IMR-90 (cell line): Measurements from ENCODE around the gene TTC28. TPM values are rescaled to one million over a fixed set of nuclear protein-coding genes. Genes with fewer than 3 reads are reported as not detected.

Experiments
- ATAC-seq: fragments of 200-7000 bp; cut with Tn5 transposase; 2 replicates; pipeline ENCODE4 v1.9.1; 2020; ENCODE audit warnings: low read depth, mild to moderate bottlenecking, moderate library complexity
- BruUV-seq: library from RNA; stranded (reverse); fragments of 400-500 nt; replicated peaks from 2 replicates; lab custom pipeline; 2021; lab: Mats Ljungman, UMichigan
- CTCF ChIA-PET: fragments of 300-600 bp; formaldehyde crosslinking; extraction: SDS; loops from one replicate; lab custom pipeline; 2021; ENCODE audit warnings: antibody characterized with exemption; lab: Yijun Ruan, JAX
- POLR2A ChIA-PET: fragments of 300-600 bp; sonication (Branson Sonifier 250); formaldehyde crosslinking; loops from one replicate; lab custom pipeline; 2022; ENCODE audit warnings: antibody characterized with exemption; ENCODE audit not compliant: unreplicated experiment; lab: Charles Lee
- DNase-seq: peaks from one replicate; pipeline ENCODE4 v3.0.0; 2013
- H2AFZ ChIP-seq: replicated peaks from 2 replicates; pipeline ENCODE3; 2013; ENCODE audit warnings: low read length, mild to moderate bottlenecking; ENCODE audit not compliant: poor library complexity
- H2AK5ac ChIP-seq: 2 replicates; pipeline ENCODE4 v1.6.1; 2013; ENCODE audit warnings: low read depth, low read length, inconsistent platforms
- H2AK9ac ChIP-seq: replicated peaks from 2 replicates; pipeline ENCODE3; 2013; ENCODE audit warnings: mild to moderate bottlenecking, low read depth, low read length, moderate library complexity; ENCODE audit not compliant: poor library complexity
- H2BK120ac ChIP-seq: 2 replicates; pipeline ENCODE4 v1.6.1; 2013; ENCODE audit warnings: low read depth, low read length, inconsistent platforms
- H2BK15ac ChIP-seq: 3 replicates; pipeline ENCODE4 v1.6.1; 2013; ENCODE audit warnings: low read depth, low read length, inconsistent platforms
- H2BK20ac ChIP-seq: 2 replicates; pipeline ENCODE4 v1.6.1; 2013; ENCODE audit warnings: low read depth, mild to moderate bottlenecking, inconsistent platforms, low read length, moderate library complexity
- H2BK5ac ChIP-seq: 2 replicates; pipeline ENCODE4 v1.6.1; 2013; ENCODE audit warnings: mild to moderate bottlenecking, low read depth, low read length, inconsistent platforms; ENCODE audit not compliant: poor library complexity, severe bottlenecking
- H3K14ac ChIP-seq: replicated peaks from 2 replicates; pipeline ENCODE4 v1.6.1; 2013; ENCODE audit warnings: low read depth, low read length, inconsistent platforms
- H3K18ac ChIP-seq: 2 replicates; pipeline ENCODE4 v1.6.1; 2013; ENCODE audit warnings: low read depth, low read length, control low read depth
- H3K23ac ChIP-seq: 2 replicates; pipeline ENCODE4 v1.6.1; 2013; ENCODE audit warnings: low read depth, low read length, inconsistent platforms
- H3K27ac ChIP-seq: 2 replicates; pipeline ENCODE4 v1.5.1; 2013; ENCODE audit warnings: mild to moderate bottlenecking, control low read depth, low read length; ENCODE audit not compliant: insufficient read depth
- H3K27me3 ChIP-seq: 2 replicates; pipeline ENCODE4 v1.6.1; 2013; ENCODE audit warnings: low read length; ENCODE audit not compliant: control insufficient read depth, insufficient read depth
- H3K36me3 ChIP-seq: 2 replicates; pipeline ENCODE4 v1.6.1; 2013; ENCODE audit warnings: low read length, mixed read lengths; ENCODE audit not compliant: control insufficient read depth, insufficient read depth
- H3K4ac ChIP-seq: 2 replicates; pipeline ENCODE4 v1.6.1; 2013; ENCODE audit warnings: low read depth, low read length, inconsistent platforms
- H3K4me1 ChIP-seq: 2 replicates; pipeline ENCODE4 v1.6.1; 2013; ENCODE audit warnings: low read length, mixed read lengths; ENCODE audit not compliant: control insufficient read depth, insufficient read depth
- H3K4me2 ChIP-seq: 2 replicates; pipeline ENCODE4 v1.6.1; 2013; ENCODE audit warnings: low read depth, mild to moderate bottlenecking, control low read depth, low read length, moderate library complexity
- H3K4me3 ChIP-seq: 2 replicates; pipeline ENCODE4 v1.5.1; 2013; ENCODE audit warnings: low read depth, mild to moderate bottlenecking, control low read depth, low read length, moderate library complexity; ENCODE audit not compliant: insufficient read depth
- H3K56ac ChIP-seq: 2 replicates; pipeline ENCODE4 v1.6.1; 2013; ENCODE audit warnings: low read length, inconsistent platforms; ENCODE audit not compliant: insufficient read depth; ENCODE audit errors: extremely low read depth
- H3K79me1 ChIP-seq, 2 experiments: 2 replicates each; pipeline ENCODE4 v1.6.1; 2013; ENCODE audit warnings: low read length in 2 of 2, inconsistent platforms in 1 of 2, low read depth in 1 of 2
- H3K9ac ChIP-seq: 2 replicates; pipeline ENCODE4 v1.6.1; 2013; ENCODE audit warnings: low read depth, low read length, control low read depth
- H3K9me1 ChIP-seq: 2 replicates; pipeline ENCODE4 v1.6.1; 2013; ENCODE audit warnings: low read length, inconsistent platforms; ENCODE audit not compliant: insufficient read depth
- H3K9me3 ChIP-seq: 2 replicates; pipeline ENCODE4 v1.6.1; 2013; ENCODE audit warnings: low read length; ENCODE audit not compliant: control insufficient read depth, insufficient read depth
- H4K20me1 ChIP-seq: 2 replicates; pipeline ENCODE4 v1.6.1; 2013; ENCODE audit warnings: low read length, inconsistent platforms; ENCODE audit not compliant: insufficient read depth
- H4K5ac ChIP-seq: 2 replicates; pipeline ENCODE4 v1.6.1; 2013; ENCODE audit warnings: mild to moderate bottlenecking, low read depth, low read length, control low read depth
- H4K8ac ChIP-seq, 2 experiments: 2 replicates each; pipeline ENCODE4 v1.6.1; 2013; ENCODE audit warnings: low read depth in 2 of 2, low read length in 2 of 2, control low read depth in 1 of 2, inconsistent platforms in 1 of 2
- H4K91ac ChIP-seq: 2 replicates; pipeline ENCODE4 v1.6.1; 2013; ENCODE audit warnings: low read depth, low read length, inconsistent platforms; ENCODE audit not compliant: insufficient read depth
- CEBPB ChIP-seq: IDR thresholded peaks from 2 replicates; pipeline ENCODE4 v1.6.1; 2012; ENCODE audit warnings: low read depth, low read length, improper control_type of control experiment
- CHD1 ChIP-seq: IDR thresholded peaks from 2 replicates; pipeline ENCODE4 v1.6.1; 2012; ENCODE audit warnings: low read depth, low read length, improper control_type of control experiment
- ELK1 ChIP-seq: fragments of 150-350 bp; IDR thresholded peaks from 2 replicates; pipeline ENCODE4 v1.6.1; 2016; ENCODE audit warnings: low read depth, mild to moderate bottlenecking, low read length, moderate library complexity, borderline replicate concordance
- FOS ChIP-seq: fragments of 150-350 bp; IDR thresholded peaks from 2 replicates; pipeline ENCODE4 v1.6.1; 2016; ENCODE audit warnings: low read depth, low read length
- MAZ ChIP-seq: IDR thresholded peaks from 2 replicates; pipeline ENCODE4 v1.6.1; 2012; ENCODE audit warnings: low read depth, mild to moderate bottlenecking, low read length, improper control_type of control experiment, moderate library complexity, borderline replicate concordance
- POLR2A ChIP-seq: IDR thresholded peaks from 2 replicates; pipeline ENCODE4 v1.6.1; 2012; ENCODE audit warnings: mild to moderate bottlenecking, low read depth, low read length
- RAD21 ChIP-seq: IDR thresholded peaks from 2 replicates; pipeline ENCODE4 v1.6.1; 2012; ENCODE audit warnings: low read length, improper control_type of control experiment
- RCOR1 ChIP-seq: IDR thresholded peaks from 2 replicates; pipeline ENCODE4 v1.6.1; 2012; ENCODE audit warnings: mild to moderate bottlenecking, low read length, improper control_type of control experiment; ENCODE audit not compliant: insufficient replicate concordance
- RFX5 ChIP-seq: IDR thresholded peaks from 2 replicates; pipeline ENCODE4 v1.8.0; 2012; ENCODE audit warnings: low read depth, mild to moderate bottlenecking, low read length, moderate library complexity
- SMC3 ChIP-seq: fragments of 150-350 bp; IDR thresholded peaks from 2 replicates; pipeline ENCODE4 v1.6.1; 2016; ENCODE audit warnings: low read depth, mild to moderate bottlenecking, antibody characterized with exemption, low read length, moderate library complexity
- WGBS, 2 experiments: methylation state at CpG; one replicate each; pipeline versions ENCODE4 v1.1.5 to v1.1.7; 2013; ENCODE audit warnings: missing lambda C conversion rate in 2 of 2; ENCODE audit not compliant: insufficient read length in 1 of 2; ENCODE audit errors: extremely low coverage in 2 of 2; 5-methylcytosine and 5-hydroxymethylcytosine counted together
- dilution Hi-C: fragments of 300-500 bp; cut with HindIII; formaldehyde crosslinking; loops from one replicate; pipeline ENCODE4 v1.14.3; 2018; ENCODE audit warnings: low sequenced_read_pairs; ENCODE audit not compliant: unreplicated experiment
- in situ Hi-C: fragments of 300-500 bp; cut with MboI; formaldehyde crosslinking; loops from 3 replicates; pipeline ENCODE4 v1.14.3; 2019; ENCODE audit warnings: low sequenced_read_pairs, inconsistent platforms, mixed read lengths
- intact Hi-C: fragments of 100-400 bp; cut with micrococcal nuclease; formaldehyde crosslinking; loops from 2 replicates; pipeline ENCODE4 v1.10.0; 2022
- polyA plus RNA-seq, 3 experiments: library from polyadenylated mRNA; depleted of rRNA; stranded (reverse); fragments of >200 nt; gene quantifications; 2 replicates each; pipeline ENCODE4 v1.2.3, GENCODE V29; 2012; ENCODE audit warnings: low replicate concordance in 1 of 3
- total RNA-seq: library from RNA; depleted of rRNA; stranded (reverse); fragments of >200 nt; gene quantifications from 2 replicates; pipeline ENCODE4 v1.2.3, GENCODE V29; 2012
- TF ChIP-seq, protein P1 (sequence below): conservative IDR thresholded peaks from 2 replicates; pipeline ENCODE4 v1.5.1; 2012; ENCODE audit warnings: mild to moderate bottlenecking, low read depth, low read length, improper control_type of control experiment

The TTC28 gene
- total and polyA plus RNA-seq, 2 of the 4 experiments (the other 2 are of a cell fraction): 5.6 to 13.3 TPM

GRCh38 chr22:27984001-27984695 is 695.5 kb downstream of the TTC28 start:
- Histone ChIP-seq H4K5ac (no peak overlapping the region), H3K9ac (no peak overlapping the region), H2BK15ac (no peak overlapping the region), H3K4me1 (peaks cover 11% of the 10 kb centered on the region), H3K4me2 (no peak overlapping the region), H3K27me3 (no peaks in the 10 kb centered on the region), H3K4ac (no peak overlapping the region), H3K56ac (no peak overlapping the region), H3K4me3 (no peak overlapping the region), H3K79me1 (peaks cover 0 to 5% of the 10 kb centered on the region in 2 experiments; a peak in 1 of 4 replicates), H3K36me3 (peaks cover 47% of the 10 kb centered on the region), H4K91ac (no peak overlapping the region), H3K23ac (no peak overlapping the region), H2AK9ac (no peak overlapping the region), H2BK120ac (no peak overlapping the region), H4K8ac (no peak overlapping the region; a peak in 1 of 4 replicates), H3K14ac (no peak overlapping the region), H2AFZ (peak overlapping the region; percentile 37), H2AK5ac (peak overlapping the region; percentile 21; the same call in 1 of the 2 replicates), H4K20me1 (no peaks in the 10 kb centered on the region), H3K18ac (no peak overlapping the region), H2BK20ac (no peak overlapping the region; the same call in 1 of the 2 replicates), H3K9me1 (peaks cover 26% of the 10 kb centered on the region), H2BK5ac (no peak overlapping the region), H3K9me3 (no peaks in the 10 kb centered on the region), H3K27ac (no peak overlapping the region)
- dilution Hi-C loops: no loop called here
- in situ Hi-C loops: no loop called here
- intact Hi-C loops: no loop called here
- 73% methylated on average over 7 of the region's 10 CpGs; no CpG with 5 or more reads in 1 of the 2 experiments for whole genome bisulfite sequencing, 2 experiments
- ChIA-PET POLR2A (no interaction called here), CTCF (no interaction called here)
- DNase-seq (no peak), ATAC-seq (no peak)
- TF ChIP-seq CHD1: no peak
- TF ChIP-seq, protein P1, sequence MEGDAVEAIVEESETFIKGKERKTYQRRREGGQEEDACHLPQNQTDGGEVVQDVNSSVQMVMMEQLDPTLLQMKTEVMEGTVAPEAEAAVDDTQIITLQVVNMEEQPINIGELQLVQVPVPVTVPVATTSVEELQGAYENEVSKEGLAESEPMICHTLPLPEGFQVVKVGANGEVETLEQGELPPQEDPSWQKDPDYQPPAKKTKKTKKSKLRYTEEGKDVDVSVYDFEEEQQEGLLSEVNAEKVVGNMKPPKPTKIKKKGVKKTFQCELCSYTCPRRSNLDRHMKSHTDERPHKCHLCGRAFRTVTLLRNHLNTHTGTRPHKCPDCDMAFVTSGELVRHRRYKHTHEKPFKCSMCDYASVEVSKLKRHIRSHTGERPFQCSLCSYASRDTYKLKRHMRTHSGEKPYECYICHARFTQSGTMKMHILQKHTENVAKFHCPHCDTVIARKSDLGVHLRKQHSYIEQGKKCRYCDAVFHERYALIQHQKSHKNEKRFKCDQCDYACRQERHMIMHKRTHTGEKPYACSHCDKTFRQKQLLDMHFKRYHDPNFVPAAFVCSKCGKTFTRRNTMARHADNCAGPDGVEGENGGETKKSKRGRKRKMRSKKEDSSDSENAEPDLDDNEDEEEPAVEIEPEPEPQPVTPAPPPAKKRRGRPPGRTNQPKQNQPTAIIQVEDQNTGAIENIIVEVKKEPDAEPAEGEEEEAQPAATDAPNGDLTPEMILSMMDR: no peak
- TF ChIP-seq ELK1: no peak
- TF ChIP-seq MAZ: no peak
- no peak for TF ChIP-seq RCOR1
- no peak for TF ChIP-seq RFX5
- no peak for TF ChIP-seq CEBPB
- TF ChIP-seq FOS: no peak
- no peak for TF ChIP-seq RAD21
- no peak for TF ChIP-seq SMC3
- no peak for TF ChIP-seq POLR2A
- BruUV-seq: no TSS peak
